ENCODE results near the gene NEUROG1.
"Not testable (repeated sequence)": the region's sequence is repeated elsewhere in the genome, so short reads cannot be mapped to it uniquely, and the experiment has no call there.

The NEUROG1 gene

DNA sequence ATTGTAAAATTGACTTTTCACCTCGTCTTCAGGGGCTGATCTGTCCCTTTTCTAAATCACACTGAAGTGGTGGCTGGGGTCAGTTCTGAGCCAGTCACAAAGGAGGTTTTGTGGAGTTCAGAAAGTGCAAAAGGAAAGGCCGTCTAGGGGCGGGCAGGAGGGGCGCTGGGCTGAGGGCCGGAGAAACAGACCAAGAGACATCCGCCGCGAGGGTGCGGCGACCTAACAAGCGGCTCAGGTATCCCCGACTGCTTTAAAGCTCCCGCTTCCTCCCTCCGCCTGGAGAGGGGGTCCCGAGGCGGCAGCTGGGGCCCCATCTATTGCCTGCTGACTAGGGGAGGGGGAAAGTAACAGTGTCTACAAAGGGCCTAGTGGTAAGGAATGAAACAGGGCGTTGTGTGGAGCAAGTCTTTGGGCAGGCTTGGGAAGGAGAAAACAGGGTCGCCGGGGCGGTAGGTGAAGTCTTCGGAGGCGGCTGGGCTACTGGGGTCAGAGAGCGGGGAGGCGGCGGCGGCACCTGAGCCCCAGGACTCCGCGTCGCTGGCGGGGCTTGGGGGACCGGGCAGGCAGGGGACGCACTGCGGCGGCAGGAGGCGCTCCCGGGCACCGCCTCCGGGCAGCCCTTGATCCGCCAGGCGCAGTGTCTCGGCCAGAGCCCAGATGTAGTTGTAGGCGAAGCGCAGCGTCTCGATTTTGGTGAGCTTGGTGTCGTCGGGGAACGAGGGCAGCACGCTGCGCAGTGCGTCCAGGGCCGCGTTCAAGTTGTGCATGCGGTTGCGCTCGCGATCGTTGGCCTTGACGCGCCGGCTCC is 950 bp downstream of the NEUROG1 start:
- peak; percentile 45 for DNase-seq

DNA sequence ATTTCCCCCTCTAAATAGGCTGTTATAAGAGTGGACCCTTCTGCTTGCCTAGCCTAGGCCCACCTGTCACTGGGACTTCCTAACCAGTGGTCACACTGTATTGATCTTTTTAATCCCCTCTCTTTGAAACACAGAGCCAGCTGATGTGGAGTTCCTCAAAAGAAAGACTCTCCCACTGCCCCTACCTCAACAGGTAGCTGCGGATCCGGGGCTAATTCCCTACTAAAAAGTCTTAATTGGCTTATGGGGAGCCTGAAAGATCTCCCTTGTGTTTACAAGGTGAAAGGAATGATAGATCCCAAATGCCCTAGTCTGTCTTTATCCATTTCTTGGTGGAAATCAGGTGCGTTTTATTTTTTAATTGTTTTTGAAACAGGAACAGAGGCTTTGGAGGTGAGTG is 2.0 kb downstream of the NEUROG1 start:
- no peak for DNase-seq

DNA sequence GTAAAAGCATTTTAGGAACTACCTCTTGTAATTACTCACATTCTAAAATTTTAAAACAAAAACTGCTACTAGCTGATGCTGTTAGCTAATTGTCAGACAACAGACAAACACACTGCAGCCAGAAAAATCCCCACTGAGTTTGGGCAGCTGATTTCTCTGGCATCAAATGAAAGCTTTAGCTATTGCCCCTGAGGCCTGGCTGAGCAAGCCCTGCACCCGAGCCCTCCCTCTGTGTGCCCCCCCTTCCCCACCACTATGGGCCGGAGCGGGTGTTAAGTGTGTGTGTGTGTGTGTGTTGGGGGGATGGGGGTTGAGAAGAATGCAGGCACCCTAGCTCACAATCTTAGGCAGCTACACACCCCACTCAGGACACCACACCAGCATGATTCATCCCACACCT is 2.4 kb downstream of the NEUROG1 start:
- no peak for DNase-seq

DNA sequence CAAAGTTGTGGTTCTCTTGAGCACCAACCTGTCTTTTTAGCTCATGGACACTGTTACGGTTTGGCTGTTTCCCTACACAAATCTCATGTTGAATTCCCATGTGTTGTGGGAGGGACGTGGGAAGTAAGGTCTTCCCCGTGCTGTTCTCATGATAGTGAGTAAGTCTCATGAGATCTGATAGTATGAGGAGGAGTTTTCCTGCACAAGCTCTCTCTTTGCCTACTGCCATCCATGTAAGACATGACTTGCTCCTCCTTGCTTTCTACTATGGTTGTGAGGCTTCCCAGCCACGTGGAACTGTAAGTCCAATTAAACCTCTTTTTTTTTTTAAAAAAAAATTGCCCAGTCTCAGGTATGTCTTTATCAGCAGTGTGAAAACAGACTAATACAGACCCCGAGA is 6.2 kb downstream of the NEUROG1 start:
- DNase-seq, result not testable (repeated sequence)

DNA sequence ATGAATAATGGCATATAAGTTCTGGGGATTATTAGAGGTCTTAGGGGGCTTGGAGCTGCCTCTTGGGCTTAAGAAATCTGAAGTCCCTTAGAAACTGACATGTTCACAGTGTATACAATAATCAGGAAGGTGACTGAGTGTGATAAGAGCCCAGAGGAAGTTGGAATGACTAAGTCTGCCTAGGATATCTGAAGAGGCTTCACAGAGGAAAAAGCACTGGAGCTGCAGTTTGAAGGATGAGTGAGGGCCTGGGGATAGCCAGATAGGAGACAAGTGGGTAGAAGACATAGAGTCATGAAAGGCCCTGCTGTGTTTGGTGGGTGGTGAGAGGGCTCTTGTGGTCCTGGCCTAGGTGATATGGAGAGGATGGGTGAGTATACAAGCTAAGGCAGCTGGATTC is 8.8 kb downstream of the NEUROG1 start:
- peak; percentile 20 for DNase-seq

DNA sequence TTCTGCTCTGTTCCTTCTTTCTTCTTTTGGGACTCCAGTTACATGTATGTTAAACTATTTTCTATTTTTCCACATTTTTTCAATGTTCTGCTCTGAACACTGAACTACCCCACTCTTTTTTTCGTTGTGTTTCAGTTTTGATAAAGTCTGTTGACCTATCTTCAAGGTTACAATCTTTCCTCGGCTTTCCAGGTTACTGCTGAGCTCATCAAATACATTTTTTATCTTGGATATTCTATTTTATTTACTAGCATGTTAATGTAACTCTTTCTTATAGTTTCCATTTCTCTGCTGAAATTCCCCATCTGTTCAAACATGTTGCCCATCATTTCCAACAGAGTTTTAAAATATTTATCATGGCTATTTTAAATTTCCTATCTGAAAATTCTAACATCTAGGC is 13.8 kb downstream of the NEUROG1 start:
- DNase-seq, result no peak

DNA sequence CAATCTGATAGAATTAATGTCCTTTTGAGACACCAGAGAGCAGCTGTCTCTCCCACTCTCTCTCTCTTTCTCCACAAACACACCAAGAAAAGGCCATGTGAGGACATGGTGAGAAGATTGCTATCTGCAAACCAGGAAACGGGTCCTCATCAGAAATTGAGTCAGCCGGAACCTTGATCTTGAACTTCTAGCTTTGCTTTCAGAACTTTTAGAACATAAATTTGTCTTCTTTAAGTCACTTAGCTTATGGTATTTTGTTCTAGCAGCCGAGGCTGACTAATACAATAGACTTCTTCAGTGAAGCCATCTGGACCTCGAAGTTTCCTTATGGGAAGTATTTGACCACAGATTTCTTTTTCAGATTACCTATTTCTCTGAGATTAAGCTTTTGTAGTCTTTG is 18.1 kb downstream of the NEUROG1 start:
- no peak for DNase-seq

DNA sequence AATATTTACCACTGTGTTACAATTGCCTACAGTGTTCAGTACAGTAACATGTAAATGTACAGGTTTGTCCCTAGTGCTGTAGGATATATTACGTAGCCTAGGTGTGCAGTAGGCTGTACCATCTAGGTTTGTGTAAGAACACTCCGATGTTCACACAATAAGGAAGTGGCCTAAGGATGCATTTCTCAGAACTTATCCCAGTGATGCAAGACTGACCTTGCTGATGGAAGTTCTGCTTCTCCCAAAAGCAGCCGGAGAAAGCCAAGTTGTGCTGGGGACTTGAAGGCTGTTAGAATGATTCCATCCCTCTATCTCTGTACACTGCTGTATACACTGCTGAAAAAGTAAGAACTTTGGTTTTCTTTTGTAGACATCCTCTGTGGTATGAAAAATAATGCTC is 21.6 kb downstream of the NEUROG1 start:
- no peak for DNase-seq

DNA sequence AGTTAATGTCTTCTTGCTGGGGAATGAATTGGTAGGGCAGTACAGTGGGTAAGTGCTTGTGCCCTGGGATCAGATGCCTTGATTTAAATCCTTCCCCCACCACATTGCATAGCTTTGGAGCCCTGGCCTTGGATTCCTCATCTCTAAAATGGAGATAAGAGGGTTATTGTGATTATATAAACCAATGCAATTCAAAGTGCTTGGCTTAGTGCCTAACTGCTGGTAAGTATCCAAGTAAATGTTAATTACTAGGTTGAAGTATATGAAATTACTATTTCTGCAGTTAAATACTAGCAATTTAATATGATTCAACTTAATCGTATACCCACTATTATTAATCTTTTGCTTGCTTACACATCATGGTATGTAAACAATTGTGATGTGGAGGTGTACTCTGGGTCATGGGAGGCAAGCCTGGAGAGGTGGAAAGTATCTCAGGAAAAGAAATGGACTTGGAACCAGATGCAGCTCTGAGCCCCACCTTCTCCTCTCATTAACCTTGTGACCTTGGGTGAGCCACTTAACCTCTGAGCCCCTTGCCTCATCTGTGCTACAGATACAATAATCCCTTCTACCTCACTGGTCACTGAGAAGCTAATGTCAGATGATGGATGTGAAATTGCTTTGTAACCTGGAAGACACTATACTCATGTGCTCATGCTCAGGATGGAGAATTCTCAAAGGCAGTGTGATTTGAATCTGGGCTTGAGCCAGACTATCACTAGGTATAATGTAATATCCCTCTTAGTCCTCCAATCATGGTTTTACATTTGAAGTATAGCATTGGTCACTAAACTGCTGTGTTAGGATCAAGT is 23.8 kb downstream of the NEUROG1 start:
- DNase-seq, result no peak

DNA sequence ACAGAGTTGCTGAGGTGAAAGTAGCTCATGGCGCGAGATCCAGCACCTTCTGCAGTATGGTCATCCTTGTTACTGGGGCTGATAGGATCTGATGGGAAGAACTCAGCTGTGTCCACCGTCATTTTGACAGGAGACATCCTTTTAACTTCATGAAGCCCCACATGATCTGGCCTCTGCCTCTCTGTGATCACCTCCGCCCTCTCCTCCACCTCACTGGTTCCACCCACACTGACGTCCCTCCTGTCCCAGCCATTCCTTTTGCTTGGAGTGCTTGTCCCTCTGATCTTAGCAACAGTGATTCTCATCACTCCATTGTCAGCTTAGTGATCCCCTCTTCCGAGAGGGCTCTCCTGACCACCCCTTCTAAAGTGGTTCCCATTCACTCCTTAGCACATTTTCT is 25.8 kb downstream of the NEUROG1 start:
- no peak for DNase-seq

DNA sequence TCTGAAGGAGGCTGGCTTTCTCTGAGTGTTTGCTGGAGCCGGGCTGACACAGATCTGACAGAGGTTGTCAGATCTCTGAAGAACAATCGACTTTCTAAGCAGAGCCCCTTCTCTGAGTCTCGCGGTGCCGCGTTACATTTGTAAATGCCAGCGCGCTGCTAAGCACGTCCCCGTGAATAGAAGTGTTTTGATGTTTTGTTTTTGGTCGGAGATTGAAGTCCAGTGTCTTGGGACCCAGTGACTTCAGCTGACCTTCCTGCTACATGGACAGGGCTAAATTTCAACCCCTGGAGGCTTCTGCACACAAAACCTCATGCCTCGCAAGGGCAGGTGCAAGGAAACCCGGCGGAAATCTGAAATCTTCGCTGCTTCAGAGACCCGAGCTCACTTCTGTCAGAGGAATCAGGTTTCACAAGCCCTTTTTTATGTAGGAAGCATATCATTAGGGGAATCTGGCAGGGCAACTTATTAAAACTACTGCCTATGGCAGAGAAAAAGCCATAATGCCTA is 27.2 kb downstream of the NEUROG1 start:
- no peak for DNase-seq

DNA sequence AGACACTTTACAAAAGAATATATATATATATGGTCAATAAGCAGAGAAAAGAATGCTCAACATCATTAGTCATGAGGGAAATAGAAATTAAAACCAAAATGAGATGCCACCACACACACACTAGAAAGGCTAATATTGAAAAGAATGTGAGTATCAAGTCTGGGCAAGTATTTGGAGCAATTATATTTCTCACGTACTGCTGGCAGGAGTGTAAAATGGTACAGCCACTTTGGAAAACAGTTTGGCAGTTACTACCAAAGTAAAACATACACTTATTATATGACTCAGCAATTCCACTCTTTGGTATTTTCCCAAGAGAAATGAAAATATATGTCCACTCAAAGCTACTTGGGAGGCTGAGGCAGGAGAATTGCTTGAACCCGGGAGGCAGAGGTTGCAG is 29.8 kb downstream of the NEUROG1 start:
- no peak for DNase-seq

DNA sequence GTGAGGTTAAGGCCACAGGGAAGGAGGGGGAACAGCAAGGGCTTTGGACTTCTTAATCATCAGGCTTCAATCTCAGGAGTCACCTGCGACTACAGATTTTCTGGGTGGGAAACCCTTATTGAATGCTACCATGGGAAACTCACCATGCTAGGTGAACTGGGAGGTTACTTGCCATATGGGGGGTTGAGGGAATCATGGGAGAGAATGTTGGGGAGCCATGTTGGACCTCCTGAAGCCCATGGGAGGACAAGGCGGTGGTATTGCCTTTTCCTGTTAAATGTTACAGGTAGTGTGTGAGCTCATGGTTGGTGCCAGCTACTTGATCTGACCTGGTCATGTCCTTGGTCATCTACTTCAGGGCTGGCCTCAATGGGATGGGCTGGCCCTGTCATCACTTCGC is 31.4 kb downstream of the NEUROG1 start:
- no peak for DNase-seq

DNA sequence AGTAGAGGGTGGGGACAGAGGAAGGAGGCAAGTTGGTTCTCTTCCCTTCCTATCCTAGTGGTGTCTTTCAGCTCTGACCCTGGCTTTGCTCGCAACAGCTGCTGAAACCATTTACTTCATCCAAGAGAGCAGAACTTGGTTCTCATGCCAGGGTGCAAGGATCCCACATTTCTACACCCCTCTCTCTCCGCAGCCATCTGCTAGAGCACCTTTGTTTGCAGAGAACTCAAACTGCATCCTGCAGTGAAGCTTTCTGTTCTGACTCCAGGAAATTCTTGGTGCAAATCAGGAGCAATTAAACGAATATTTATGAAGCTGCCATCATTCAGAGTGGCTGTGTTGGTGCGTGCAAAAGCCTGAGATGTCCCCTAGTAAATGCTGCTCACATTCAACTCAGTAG is 31.9 kb downstream of the NEUROG1 start:
- DNase-seq, result no peak

DNA sequence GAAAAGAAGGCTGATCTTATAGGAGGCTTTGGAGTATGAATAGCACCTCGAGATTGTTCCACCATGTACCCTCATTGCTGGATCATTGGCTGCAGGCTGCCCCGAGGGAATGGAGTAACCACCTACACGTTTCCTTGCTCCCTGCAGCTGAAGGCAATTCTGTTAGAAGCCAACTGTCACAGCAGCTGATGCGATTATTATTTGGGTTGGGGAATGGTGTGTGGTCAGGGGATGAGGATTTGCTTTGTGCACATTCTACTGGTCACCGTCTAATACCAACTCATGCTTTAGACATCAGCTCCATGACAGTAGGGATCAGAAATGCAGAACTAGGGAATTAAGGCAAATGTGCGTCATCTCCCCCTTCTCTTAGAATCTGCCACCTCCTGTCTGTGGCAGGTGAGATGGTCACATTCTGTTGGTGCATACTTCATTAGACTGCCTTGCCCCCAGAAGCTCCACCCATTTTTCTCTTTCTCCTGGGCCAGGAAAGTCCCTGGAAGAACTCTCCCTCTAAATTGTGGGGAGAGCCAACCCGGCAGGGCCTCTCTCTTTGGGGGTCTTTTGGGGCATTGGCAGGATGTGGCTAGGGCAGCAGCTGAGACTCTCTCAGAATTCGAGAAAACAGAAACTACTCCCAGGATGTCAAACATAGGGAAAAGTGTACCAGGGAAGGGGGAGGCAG is 32.8 kb downstream of the NEUROG1 start:
- DNase-seq, result no peak

DNA sequence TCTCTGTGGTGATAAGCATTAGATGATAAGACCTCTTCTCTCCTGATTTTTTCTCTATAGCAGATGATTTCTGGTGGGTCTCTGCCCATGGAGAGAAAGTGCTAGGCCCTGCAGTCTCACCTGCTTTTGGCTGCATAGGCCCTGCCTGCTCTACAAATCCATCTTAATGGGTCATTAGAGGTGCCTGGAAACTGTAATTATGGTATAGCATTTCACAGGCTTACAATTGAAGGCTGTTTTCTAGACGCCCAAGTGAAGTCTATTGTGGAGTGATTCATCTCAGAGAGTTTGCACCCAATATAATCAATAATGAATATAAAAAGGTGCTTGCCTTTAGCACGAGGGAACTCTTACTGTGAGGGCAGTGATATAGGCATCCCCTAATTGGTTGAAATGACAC is 33.8 kb downstream of the NEUROG1 start:
- no peak for DNase-seq

DNA sequence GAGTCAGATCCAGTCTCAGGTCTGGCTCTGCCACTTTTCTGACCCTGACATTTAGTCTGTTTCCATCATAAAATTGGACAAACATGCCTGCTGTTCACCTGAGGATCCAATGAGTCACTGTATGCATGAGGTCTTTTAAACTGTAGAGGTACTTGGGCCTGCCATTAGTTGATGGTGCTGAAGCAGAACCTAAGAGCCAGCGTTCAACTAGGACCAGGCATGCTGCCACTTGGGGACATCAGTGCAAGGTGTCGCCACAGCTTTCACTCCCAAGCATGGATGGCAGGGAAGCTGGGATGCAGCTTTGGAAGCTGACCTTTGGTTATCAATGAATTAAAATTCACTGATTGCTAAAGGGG is 37.1 kb downstream of the NEUROG1 start:
- no peak for DNase-seq

DNA sequence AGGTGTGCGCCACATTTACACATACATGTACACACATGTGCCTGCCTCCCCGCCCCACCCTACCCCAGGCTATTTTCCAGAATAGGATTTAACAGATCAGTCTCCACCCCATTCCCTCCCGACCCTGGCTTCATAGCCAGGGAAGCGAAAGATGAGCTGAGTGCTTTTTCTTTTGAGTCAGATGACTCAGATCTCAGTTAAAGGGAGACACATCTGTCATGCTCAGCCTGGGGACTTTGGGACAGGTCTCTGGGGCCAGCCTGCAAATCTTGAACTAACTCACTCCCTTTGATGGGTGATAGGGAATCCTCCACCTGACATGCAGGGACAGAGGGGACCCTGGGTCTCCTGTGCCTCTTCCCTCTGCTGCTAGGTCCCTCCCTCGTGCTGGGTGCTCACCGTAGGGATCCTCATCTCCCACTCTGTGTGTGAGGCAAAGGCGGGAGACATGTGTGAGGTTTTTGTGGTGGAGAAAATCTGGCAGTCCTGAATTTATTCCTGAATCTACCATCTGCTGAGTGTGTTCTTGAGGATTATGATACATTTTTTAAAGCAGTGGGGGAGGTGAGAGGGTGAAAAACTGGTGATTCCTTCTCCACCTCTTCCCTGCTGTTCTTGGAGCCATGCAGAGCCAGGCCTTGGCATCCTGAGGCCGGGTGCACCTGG is 37.7 kb downstream of the NEUROG1 start:
- DNase-seq, result no peak

DNA sequence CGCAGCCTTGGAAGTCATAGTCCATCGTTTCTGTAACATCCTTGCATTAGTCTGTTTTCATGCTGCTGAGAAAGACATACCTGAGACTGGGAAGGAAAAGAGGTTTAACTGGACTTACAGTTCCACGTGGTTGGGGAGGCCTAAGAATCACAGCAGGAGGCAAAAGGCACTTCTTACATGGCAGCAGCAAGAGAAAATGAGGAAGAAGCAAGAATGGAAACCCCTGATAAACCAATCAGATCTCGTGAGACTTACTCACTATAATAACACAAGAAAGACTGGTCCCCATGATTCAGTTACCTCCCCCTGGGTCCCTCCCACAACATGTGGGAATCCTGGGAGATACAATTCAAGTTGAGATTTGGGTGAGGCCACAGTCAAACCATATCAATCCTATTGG is 40.2 kb downstream of the NEUROG1 start:
- not testable (repeated sequence) for DNase-seq

DNA sequence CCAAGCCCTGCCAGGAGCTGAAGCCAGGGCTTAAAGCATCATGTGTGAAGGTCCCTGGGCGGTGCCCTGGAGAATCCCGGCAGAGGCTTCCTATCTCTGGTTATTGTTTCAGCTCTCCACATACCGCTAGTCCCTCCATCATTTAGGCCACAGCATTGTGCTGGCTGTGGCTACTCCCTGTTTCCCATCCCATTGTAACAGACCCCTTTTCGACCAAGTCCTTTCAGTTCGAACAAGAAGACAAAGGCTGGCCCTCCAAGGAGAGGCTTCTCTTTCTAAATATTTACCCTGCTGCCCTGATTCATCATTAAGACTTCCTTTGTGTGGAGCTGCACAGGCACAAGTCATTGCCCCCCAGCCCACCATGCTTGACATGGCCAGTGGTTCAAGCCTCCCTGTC is 41.6 kb downstream of the NEUROG1 start:
- DNase-seq, result no peak

DNA sequence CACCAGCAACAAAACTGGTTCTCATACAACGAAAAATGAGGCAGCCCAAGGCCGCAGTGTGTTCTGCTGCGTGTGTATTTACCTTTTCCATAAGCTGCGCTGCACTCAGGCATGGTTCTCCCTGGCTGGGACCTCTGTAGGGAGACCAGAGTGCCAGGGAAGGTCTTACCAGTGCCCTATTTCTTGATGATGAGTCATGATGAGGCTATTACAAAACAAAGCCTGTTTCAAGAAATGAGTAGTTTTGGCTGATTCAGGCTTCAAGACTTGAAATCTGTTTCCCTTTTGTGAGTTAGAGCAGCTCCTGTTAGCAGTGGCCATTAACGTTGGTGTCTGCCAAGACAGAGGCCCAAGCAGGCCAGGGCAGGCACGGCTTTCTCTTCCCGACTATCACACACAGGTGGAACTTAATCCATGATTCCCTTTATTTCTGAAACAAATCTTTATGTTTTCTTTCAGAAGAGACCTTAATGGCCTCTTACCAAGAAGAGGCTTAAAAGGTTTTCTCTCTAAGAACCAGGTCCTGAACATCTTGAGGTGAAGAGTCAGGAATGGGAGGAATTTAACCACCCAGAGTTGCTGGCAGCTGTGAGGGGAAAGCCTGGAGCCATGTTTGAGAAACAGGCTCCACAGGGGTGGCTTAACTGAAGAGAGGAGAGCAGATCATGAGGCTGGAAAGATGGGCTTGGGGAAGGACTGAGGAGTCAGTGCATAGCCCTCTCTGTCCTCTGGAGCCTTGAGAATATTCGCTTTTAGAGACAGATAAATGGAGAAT is 42.2 kb downstream of the NEUROG1 start:
- no peak for DNase-seq

DNA sequence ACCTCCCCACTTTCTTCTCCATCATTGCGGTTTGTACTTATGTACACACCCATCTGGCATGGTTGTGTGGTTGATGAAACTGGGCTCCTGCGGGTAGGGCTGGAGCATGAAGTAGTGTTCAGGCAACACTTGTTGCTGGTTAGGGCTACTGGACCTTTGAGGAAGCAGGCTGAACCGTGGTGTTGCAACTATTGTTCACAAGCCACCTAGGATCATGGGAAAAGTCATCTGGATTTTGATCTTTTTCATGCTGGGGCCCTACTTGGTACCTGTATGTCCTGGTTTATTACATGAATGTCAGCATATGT is 43.5 kb downstream of the NEUROG1 start:
- DNase-seq, result no peak
